BE2C (cell line): Measurements from ENCODE around the gene CPSF2.

Experiments used
- DNase-seq: peaks from one replicate; pipeline ENCODE4 v3.0.0-alpha.2; 2020
- H3K27me3 ChIP-seq: fragments of 250-450 bp; sonication (Bioruptor Pico); 2 replicates; pipeline ENCODE4 v1.5.1; 2020; ENCODE audit warnings: mild to moderate bottlenecking
- H3K36me3 ChIP-seq: fragments of 250-450 bp; sonication (Bioruptor Pico); 2 replicates; pipeline ENCODE4 v1.5.1; 2020; ENCODE audit warnings: mild to moderate bottlenecking
- H3K4me1 ChIP-seq: fragments of 250-450 bp; sonication (Bioruptor Pico); 2 replicates; pipeline ENCODE4 v1.5.1; 2020
- H3K4me3 ChIP-seq: 2 replicates; pipeline ENCODE4 v1.5.1; 2011; ENCODE audit warnings: low read depth, low read length
- H3K9me3 ChIP-seq: fragments of 250-450 bp; sonication (Bioruptor Pico); 2 replicates; pipeline ENCODE4 v1.5.1; 2020
- CTCF ChIP-seq: IDR thresholded peaks from 2 replicates; pipeline ENCODE4 v1.5.1; 2012; ENCODE audit warnings: mild to moderate bottlenecking, low read depth, low read length

CPSF2 gene

GRCh38 chr14:92105073-92105892, 16.5 kb upstream of the CPSF2 start:
- H3K27me3 ChIP-seq = no peaks in the 10 kb centered on the region
- H3K4me1 ChIP-seq = peaks cover 3% of the 10 kb centered on the region
- no peaks in the 10 kb centered on the region for H3K36me3 ChIP-seq
- no peaks in the 10 kb centered on the region for H3K9me3 ChIP-seq
- DNase-seq = no peak
- TF ChIP-seq CTCF = no peak
- peak overlapping the region; percentile 96 for H3K4me3 ChIP-seq

- TF ChIP-seq CTCF = no peak
- no peaks in the 10 kb centered on the region for H3K36me3 ChIP-seq
- H3K27me3 ChIP-seq = no peaks in the 10 kb centered on the region
- H3K4me3 ChIP-seq = peak overlapping the region; percentile 96
- peak; percentile 36 for DNase-seq
- H3K4me1 ChIP-seq = peaks cover 3% of the 10 kb centered on the region
- H3K9me3 ChIP-seq = no peaks in the 10 kb centered on the region
Measured at GRCh38 chr14:92105893-92106142, 16.0 kb upstream of the CPSF2 start.

GRCh38 chr14:92106143-92106926, 15.4 kb upstream of the CPSF2 start, which contains the start of gene ATXN3:
TSS of gene ATXN3 (minus strand) at chr14:92106582. CDS start at chr14:92106552, 30 bp downstream.
- peak; percentile 98 for DNase-seq
- peak within 1 kb of the TSS; percentile 96 for H3K4me3 ChIP-seq

GRCh38 chr14:92108345-92109254, 13.2 kb upstream of the CPSF2 start:
- Histone ChIP-seq H3K36me3 (no peaks in the 10 kb centered on the region), H3K4me1 (peaks cover 3% of the 10 kb centered on the region), H3K27me3 (no peaks in the 10 kb centered on the region), H3K4me3 (peak overlapping the region; percentile 23; the same call in 1 of the 2 replicates), H3K9me3 (no peaks in the 10 kb centered on the region)
- TF ChIP-seq CTCF = no peak
- peak; percentile 64 for DNase-seq

More at GRCh38 chr14:92106143-92106926, 15.4 kb upstream of the CPSF2 start, which contains the start of gene ATXN3:
- Histone ChIP-seq H3K9me3 (no peaks in the 10 kb centered on the region), H3K27me3 (no peaks in the 10 kb centered on the region), H3K4me1 (peaks cover 3% of the 10 kb centered on the region), H3K36me3 (no peaks in the 10 kb centered on the region)
- TF ChIP-seq CTCF = peak; percentile 88

GRCh38 chr14:92109490-92109889, 12.3 kb upstream of the CPSF2 start:
- Histone ChIP-seq H3K36me3 (no peaks in the 10 kb centered on the region), H3K27me3 (no peaks in the 10 kb centered on the region), H3K4me1 (peaks cover 3% of the 10 kb centered on the region), H3K4me3 (no peak overlapping the region), H3K9me3 (no peaks in the 10 kb centered on the region)
- no peak for DNase-seq
- no peak for TF ChIP-seq CTCF
